ENCODE data around the gene COL15A1.

Gene COL15A1

DNA sequence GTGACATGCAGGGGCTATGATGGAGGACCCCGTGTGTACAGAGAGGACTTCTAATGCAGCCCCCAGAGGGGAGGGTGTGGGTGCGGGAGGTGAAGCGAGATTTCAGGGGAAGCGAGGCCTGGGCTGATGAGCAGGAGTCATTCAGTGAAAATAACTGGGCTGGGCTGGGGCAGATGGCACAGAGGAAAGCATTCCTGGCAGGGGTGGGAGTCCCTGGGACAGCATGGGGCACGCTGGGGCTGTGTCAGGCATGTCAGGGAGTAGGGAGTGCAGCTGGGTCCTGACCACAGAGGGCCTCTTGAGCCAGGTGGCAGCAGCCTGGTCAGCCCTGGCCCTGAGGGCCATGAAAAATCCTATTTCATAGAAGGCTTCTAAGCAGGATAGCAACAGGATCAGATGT lies 36.6 kb downstream of the COL15A1 start:
- H3K27me3 ChIP-seq (ENCODE audit: insufficient read depth, poor library complexity, severe bottlenecking) = peaks cover 3% of the 10 kb centered on the region
- TF ChIP-seq, protein P1, sequence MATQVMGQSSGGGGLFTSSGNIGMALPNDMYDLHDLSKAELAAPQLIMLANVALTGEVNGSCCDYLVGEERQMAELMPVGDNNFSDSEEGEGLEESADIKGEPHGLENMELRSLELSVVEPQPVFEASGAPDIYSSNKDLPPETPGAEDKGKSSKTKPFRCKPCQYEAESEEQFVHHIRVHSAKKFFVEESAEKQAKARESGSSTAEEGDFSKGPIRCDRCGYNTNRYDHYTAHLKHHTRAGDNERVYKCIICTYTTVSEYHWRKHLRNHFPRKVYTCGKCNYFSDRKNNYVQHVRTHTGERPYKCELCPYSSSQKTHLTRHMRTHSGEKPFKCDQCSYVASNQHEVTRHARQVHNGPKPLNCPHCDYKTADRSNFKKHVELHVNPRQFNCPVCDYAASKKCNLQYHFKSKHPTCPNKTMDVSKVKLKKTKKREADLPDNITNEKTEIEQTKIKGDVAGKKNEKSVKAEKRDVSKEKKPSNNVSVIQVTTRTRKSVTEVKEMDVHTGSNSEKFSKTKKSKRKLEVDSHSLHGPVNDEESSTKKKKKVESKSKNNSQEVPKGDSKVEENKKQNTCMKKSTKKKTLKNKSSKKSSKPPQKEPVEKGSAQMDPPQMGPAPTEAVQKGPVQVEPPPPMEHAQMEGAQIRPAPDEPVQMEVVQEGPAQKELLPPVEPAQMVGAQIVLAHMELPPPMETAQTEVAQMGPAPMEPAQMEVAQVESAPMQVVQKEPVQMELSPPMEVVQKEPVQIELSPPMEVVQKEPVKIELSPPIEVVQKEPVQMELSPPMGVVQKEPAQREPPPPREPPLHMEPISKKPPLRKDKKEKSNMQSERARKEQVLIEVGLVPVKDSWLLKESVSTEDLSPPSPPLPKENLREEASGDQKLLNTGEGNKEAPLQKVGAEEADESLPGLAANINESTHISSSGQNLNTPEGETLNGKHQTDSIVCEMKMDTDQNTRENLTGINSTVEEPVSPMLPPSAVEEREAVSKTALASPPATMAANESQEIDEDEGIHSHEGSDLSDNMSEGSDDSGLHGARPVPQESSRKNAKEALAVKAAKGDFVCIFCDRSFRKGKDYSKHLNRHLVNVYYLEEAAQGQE (IDR thresholded peaks at IDR 0.05; ENCODE audit: insufficient replicate concordance, low read depth) = no peak
- TF ChIP-seq POLR2AphosphoS5 (IDR thresholded peaks at IDR 0.05; ENCODE audit: low read depth) (no peak), GABPA (IDR thresholded peaks at IDR 0.05; ENCODE audit: low read depth) (no peak), SPI1 (IDR thresholded peaks at IDR 0.05; ENCODE audit: borderline replicate concordance, low read depth) (no peak)
- TF ChIP-seq, protein P2, sequence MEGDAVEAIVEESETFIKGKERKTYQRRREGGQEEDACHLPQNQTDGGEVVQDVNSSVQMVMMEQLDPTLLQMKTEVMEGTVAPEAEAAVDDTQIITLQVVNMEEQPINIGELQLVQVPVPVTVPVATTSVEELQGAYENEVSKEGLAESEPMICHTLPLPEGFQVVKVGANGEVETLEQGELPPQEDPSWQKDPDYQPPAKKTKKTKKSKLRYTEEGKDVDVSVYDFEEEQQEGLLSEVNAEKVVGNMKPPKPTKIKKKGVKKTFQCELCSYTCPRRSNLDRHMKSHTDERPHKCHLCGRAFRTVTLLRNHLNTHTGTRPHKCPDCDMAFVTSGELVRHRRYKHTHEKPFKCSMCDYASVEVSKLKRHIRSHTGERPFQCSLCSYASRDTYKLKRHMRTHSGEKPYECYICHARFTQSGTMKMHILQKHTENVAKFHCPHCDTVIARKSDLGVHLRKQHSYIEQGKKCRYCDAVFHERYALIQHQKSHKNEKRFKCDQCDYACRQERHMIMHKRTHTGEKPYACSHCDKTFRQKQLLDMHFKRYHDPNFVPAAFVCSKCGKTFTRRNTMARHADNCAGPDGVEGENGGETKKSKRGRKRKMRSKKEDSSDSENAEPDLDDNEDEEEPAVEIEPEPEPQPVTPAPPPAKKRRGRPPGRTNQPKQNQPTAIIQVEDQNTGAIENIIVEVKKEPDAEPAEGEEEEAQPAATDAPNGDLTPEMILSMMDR (IDR thresholded peaks at IDR 0.05; ENCODE audit: insufficient read depth, low read length) = no peak
- no peak for DNase-seq (ENCODE audit: low read depth in 1 of 2, low spot score in 1 of 2)
- no peak overlapping the region for H3K27ac ChIP-seq (replicated peaks)
- H3K4me3 ChIP-seq (replicated peaks; ENCODE audit: insufficient read depth, low read length) = no peak overlapping the region

DNA sequence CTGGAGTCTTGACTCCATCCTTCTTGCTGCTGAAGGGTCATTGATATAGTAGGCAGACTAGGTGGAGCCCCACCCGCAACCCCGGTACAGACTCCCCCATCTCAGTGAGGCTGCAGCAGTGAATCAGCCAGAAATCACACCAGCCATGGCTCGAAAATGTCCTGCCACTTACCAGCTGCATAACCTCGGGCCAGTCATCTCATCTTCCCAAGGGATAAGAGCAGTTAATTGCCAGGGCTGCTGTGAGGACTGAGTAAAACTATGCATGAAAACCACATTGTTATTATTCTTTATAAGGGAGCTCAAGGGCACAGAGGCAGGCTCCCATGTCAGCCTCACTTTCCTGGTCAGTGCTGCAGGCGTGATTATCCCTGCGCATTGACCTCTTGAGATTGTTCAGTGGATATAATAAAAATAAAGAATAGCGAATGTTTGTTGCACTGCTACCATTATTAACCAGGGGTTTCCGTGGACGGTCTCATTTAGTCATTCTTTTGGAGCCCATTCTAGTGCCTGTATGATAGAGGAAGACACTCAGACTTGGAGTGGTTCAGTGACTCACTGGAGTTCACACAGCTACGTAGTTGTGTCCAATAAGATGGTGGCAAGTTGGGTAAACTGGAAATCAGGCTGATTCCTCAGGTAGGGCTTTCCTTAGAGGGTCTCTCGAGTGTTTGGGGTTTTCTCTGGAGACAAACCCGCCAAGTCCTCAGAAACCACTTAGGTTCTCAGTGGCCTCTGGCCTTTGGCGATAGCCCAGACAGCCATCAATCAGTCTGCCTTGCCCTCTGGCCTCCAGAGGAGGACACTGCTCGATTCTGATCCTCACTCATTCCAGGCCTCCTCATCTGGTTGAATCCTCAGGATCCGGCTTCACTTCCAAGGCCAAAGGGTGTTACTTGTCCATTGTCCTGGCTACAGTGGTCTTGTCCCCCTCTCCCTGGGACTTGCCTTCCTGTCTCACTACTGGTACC lies 39.9 kb downstream of the COL15A1 start:
- Histone ChIP-seq H3K4me3 (replicated peaks; ENCODE audit: insufficient read depth, low read length) (no peak overlapping the region), H3K27ac (replicated peaks) (no peak overlapping the region), H3K27me3 (ENCODE audit: insufficient read depth, poor library complexity, severe bottlenecking) (no peaks in the 10 kb centered on the region)
- DNase-seq (ENCODE audit: low read depth in 1 of 2, low spot score in 1 of 2) = no peak
- TF ChIP-seq GABPA (IDR thresholded peaks at IDR 0.05; ENCODE audit: low read depth) = no peak
- no peak for TF ChIP-seq SPI1 (IDR thresholded peaks at IDR 0.05; ENCODE audit: borderline replicate concordance, low read depth)
- TF ChIP-seq, protein P2 (IDR thresholded peaks at IDR 0.05; ENCODE audit: insufficient read depth, low read length) = no peak
- TF ChIP-seq, protein P1 (IDR thresholded peaks at IDR 0.05; ENCODE audit: insufficient replicate concordance, low read depth) = no peak
- TF ChIP-seq POLR2AphosphoS5 (IDR thresholded peaks at IDR 0.05; ENCODE audit: low read depth) = no peak

DNA sequence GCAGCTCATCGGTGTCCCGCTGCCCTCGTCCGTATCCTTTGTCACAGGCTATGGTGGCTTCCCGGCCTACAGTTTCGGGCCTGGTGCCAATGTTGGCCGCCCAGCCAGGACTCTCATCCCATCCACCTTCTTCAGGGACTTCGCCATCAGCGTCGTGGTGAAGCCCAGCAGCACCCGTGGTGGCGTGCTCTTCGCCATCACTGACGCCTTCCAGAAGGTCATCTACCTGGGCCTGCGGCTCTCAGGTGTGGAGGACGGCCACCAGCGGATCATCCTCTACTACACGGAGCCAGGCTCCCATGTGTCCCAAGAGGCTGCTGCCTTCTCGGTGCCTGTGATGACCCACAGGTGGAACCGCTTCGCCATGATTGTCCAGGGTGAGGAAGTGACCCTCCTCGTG lies 41.9 kb downstream of the COL15A1 start:
- H3K27me3 ChIP-seq (ENCODE audit: insufficient read depth, poor library complexity, severe bottlenecking) = no peaks in the 10 kb centered on the region
- no peak overlapping the region for H3K27ac ChIP-seq (replicated peaks)
- TF ChIP-seq POLR2AphosphoS5 (IDR thresholded peaks at IDR 0.05; ENCODE audit: low read depth) (no peak), SPI1 (IDR thresholded peaks at IDR 0.05; ENCODE audit: borderline replicate concordance, low read depth) (no peak), GABPA (IDR thresholded peaks at IDR 0.05; ENCODE audit: low read depth) (no peak)
- DNase-seq (ENCODE audit: low read depth in 1 of 2, low spot score in 1 of 2) = no peak
- no peak overlapping the region for H3K4me3 ChIP-seq (replicated peaks; ENCODE audit: insufficient read depth, low read length)

DNA sequence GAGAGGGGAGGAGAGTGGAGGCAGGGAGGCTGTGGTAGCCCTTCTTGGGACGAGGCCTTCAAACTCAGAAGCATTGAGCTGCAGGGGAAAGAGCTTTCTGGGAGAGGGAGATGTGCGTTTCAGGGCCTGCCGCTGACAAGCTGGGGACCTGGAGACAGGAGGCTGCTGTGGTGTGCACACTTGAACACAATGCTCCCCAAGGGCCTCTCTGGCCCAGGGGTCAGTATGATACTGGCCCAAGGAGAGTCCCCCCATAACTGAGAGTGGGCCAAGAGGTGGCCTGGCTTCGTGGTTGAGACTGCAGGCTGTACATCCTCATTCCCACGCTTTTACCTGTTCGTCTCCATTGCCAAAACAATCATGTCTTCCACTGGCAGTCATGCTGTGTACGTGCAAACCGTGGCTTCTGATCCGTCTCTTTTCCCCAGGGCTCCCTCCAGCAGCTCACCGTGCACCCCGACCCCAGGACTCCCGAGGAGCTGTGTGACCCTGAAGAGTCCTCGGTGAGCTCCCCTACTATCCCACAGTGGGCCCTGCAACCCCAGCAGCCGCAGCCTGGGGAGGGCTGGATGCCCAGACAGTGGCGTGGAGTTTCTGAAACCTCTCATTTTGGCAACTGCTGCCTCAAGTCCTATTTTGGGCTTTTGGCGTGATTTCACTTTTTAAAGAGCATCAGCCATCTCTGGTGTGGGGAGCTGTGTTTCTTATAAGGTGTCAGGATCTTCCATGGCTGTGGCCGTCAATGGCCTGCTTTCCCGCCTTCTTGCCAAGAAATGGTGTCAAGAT lies 43.4 kb downstream of the COL15A1 start:
- H3K27me3 ChIP-seq (ENCODE audit: insufficient read depth, poor library complexity, severe bottlenecking) = no peaks in the 10 kb centered on the region
- H3K27ac ChIP-seq (replicated peaks) = no peak overlapping the region
- no peak for DNase-seq (ENCODE audit: low read depth in 1 of 2, low spot score in 1 of 2)
- H3K4me3 ChIP-seq (replicated peaks; ENCODE audit: insufficient read depth, low read length) = no peak overlapping the region
- TF ChIP-seq POLR2AphosphoS5 (IDR thresholded peaks at IDR 0.05; ENCODE audit: low read depth) (no peak), GABPA (IDR thresholded peaks at IDR 0.05; ENCODE audit: low read depth) (no peak), SPI1 (IDR thresholded peaks at IDR 0.05; ENCODE audit: borderline replicate concordance, low read depth) (no peak)
- TF ChIP-seq, protein P2 (IDR thresholded peaks at IDR 0.05; ENCODE audit: insufficient read depth, low read length) = no peak
- TF ChIP-seq, protein P1 (IDR thresholded peaks at IDR 0.05; ENCODE audit: insufficient replicate concordance, low read depth) = no peak
